HFF-Myc (cell line): ENCODE results near the gene DKK3.

ENCODE experiments used
- DNase-seq: peaks from one replicate; pipeline ENCODE4 v3.0.0-alpha.2; 2011; ENCODE audit warnings: low read depth; ENCODE audit errors: extremely low read depth
- H3K4me3 ChIP-seq: replicated peaks from 2 replicates; pipeline ENCODE4 v1.5.1; 2011; ENCODE audit warnings: low read depth, mild to moderate bottlenecking, control low read depth, low read length
- TF ChIP-seq, protein P1 (sequence below): IDR thresholded peaks from 2 replicates; pipeline ENCODE4 v1.5.1; 2012; ENCODE audit warnings: mild to moderate bottlenecking, low read depth, low read length, control low read depth; ENCODE audit errors: missing control alignments

The DKK3 gene

DNA sequence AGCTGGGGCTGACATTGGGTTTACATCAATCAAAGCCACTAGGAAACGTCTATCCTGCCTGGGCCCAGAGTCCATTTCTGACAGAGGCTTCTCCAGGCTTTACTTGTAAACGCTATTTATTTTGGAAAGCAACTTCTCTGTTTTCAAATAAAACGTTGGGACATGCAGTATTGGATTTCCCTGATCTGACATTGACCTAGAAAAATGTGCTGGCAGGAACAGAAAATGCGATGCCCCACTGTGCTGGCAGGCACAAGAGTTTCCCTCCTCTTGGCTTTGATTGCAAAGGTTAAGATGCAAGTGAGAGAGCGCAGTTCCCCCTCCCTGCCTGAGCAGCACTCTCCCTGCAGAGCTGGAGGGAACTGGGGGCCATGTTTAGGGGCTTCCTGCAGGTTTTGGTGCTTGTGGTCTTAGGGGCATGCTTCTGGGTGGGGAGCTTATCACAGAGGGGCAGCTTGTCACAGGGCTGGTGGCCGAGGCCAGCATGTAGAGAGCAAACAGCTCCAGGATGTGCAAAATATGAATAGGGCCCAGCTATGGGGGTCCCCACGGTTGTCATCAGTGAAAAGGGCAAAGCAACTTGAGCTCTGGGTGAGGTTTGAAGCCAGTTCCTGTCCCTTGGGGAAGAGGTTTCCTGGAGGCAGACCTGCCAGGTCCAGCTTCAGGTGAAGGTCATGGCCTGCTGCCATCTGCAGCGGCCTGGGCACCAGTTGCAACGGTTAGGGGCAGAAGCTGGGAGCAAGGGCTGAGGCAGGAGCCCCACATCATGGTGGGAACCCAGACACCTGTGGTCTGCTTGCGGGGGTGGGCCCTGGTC is 42.3 kb upstream of the DKK3 start:
- DNase-seq, result no peak
- no peak overlapping the region for H3K4me3 ChIP-seq

DNA sequence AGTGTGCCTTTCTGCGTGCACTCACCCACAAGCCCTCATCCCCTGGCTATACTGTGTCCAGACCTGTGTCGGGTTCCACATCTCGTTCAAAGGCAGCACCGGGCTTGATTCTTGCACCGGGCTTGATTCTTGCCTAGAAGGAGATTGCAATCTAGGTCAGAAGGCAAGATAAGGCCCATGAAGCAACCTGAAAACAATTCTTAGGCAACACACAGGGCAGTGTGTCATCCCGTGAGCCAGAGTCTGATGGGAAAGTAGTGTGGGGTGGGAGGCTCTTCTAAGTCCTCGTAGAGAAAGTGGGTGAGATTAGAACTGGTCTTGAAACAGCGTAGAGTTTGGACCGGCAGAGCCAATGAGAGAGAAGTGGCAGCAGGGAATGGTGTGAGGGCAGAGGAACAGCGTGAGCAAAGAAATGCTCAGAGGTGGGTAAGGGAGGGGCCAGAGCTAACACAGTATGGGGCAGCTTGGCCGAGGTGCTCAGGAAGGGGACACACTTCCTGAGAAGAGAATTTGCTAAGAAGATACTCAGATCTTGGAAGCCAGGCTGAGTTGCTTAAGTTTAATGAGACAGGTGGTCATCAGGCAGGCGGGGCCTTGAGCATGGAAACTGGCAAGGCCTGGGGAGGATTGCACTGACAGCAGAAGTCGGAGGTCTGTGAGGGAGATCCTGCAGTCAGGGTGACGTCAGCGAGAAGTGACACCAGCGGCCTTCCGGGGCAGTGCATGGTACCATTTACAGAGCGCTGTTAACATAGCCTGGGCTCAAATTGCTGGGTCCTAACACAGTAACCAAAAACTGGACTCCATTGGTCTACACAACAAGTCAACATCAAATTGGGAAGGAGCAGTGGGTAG is 40.7 kb upstream of the DKK3 start:
- DNase-seq, result no peak
- H3K4me3 ChIP-seq, result no peak overlapping the region
- TF ChIP-seq, protein P1, sequence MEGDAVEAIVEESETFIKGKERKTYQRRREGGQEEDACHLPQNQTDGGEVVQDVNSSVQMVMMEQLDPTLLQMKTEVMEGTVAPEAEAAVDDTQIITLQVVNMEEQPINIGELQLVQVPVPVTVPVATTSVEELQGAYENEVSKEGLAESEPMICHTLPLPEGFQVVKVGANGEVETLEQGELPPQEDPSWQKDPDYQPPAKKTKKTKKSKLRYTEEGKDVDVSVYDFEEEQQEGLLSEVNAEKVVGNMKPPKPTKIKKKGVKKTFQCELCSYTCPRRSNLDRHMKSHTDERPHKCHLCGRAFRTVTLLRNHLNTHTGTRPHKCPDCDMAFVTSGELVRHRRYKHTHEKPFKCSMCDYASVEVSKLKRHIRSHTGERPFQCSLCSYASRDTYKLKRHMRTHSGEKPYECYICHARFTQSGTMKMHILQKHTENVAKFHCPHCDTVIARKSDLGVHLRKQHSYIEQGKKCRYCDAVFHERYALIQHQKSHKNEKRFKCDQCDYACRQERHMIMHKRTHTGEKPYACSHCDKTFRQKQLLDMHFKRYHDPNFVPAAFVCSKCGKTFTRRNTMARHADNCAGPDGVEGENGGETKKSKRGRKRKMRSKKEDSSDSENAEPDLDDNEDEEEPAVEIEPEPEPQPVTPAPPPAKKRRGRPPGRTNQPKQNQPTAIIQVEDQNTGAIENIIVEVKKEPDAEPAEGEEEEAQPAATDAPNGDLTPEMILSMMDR, result no peak

More for the DNA sequence above, 42.3 kb upstream of the DKK3 start:
- TF ChIP-seq, protein P1, result no peak

DNA sequence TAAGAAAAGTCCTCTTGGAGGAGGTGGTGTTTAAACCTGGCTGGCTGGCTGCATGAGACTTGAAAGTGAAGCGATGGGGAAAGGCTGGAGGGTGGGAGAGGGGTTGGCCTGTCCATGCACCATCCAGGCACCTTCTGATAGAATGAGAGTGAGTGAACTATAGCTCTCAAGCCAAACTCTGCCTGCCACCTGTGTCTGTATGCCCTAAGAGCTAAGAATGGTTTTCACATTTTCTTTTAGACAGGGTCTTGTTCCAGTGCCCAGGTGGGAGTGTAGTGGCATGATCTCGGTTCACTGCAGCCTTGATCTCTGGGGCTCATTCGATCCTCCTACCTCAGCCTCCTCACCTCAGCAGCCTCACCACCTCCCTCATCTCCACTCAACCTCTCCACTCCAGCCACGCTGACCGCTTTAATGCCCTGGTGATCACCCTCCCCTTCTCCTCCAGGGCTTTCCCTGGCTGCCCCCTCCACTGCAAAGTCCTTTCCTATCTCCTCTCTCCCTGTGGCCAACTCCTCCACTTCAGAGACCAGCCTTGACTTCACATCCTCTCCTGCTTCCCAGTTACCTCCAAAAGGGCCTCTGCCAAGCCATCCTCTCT is 38.3 kb upstream of the DKK3 start:
- H3K4me3 ChIP-seq, result no peak overlapping the region
- no peak for DNase-seq
- TF ChIP-seq, protein P1, result no peak

DNA sequence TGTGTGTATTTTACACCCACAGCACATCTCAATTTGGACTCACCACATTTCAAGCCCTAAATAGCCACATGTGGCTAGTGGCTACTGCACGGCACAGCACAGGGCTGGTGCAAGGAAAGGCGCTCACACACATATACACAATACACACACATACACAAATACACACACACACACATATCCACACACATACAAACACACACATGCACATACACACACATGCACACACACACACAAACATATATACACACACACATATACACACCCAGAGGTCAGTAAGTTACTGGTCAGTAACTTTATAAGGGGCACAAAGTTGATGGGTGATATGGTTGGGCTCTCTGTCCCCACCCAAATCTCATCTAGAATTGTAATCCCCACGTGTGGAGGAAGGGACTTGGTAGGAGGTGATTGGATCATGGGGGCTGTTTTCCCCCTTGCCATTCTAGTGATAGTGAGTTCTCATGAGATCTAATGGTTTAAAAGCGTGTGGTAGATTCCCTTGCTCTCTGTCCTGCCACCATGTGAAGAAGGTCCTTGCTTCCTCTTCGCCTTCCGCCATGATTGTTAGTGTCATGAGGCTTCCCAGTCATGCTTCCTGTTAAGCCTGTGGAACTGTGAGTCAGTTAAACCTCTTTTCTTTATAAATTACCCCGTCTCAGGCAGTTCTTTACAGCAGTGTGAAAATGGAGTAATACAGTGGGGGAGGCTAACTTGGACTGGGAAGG is 37.6 kb upstream of the DKK3 start:
- TF ChIP-seq, protein P1, result no peak
- H3K4me3 ChIP-seq, result no peak overlapping the region
- DNase-seq, result no peak

DNA sequence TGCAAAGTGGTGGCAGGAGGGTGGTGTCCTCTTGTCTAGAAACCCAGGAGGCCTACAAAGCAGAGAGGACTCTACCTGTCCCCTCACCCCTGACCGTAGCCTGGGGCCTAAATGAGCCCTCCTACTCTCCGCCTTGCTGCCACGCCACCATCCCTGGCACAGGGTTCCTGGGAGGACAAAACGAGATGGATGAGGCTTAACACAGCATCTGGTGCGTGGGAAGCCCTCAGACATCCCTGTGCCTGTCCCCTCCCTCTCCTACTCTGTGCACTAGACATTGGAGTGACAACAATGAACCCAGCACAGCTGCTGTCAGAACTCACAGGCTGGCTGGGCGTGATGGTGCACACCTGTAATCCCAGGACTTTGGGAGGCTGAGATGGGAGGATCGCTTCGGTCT is 36.4 kb upstream of the DKK3 start:
- TF ChIP-seq, protein P1, result no peak
- peak overlapping the region; percentile 25 for H3K4me3 ChIP-seq
- no peak for DNase-seq
